CD1c-positive myeloid dendritic cell (primary cell): ENCODE data around the gene PXYLP1.

Source experiments
- DNase-seq: peaks from one replicate; pipeline ENCODE4 v3.0.0-alpha.2; 2016; ENCODE audit errors: extremely low spot score

PXYLP1 gene

GRCh38 chr3:141249041-141249440 is 17.4 kb downstream of the PXYLP1 start:
- no peak for DNase-seq

GRCh38 chr3:141250342-141250741 is 18.7 kb downstream of the PXYLP1 start:
- no peak for DNase-seq

GRCh38 chr3:141250828-141251227 is 19.2 kb downstream of the PXYLP1 start:
- no peak for DNase-seq

GRCh38 chr3:141253326-141253725 is 21.7 kb downstream of the PXYLP1 start:
- no peak for DNase-seq

- DNase-seq: no peak
Measured at GRCh38 chr3:141253811-141254210, 22.2 kb downstream of the PXYLP1 start.

GRCh38 chr3:141255137-141255845 is 23.7 kb downstream of the PXYLP1 start:
- no peak for DNase-seq

- DNase-seq: peak; percentile 11
Measured at GRCh38 chr3:141255846-141256261, 24.2 kb downstream of the PXYLP1 start.

- no peak for DNase-seq
Measured at GRCh38 chr3:141256820-141257219, 25.2 kb downstream of the PXYLP1 start.

- peak; percentile 75 for DNase-seq
Measured at GRCh38 chr3:141257961-141258360, 26.3 kb downstream of the PXYLP1 start.

- DNase-seq: no peak
Measured at GRCh38 chr3:141258973-141259372, 27.3 kb downstream of the PXYLP1 start.

- no peak for DNase-seq
Measured at GRCh38 chr3:141259821-141260629, 28.4 kb downstream of the PXYLP1 start.

GRCh38 chr3:141260630-141260927 is 29.0 kb downstream of the PXYLP1 start:
- no peak for DNase-seq

- DNase-seq: peak; percentile 64
Measured at GRCh38 chr3:141261472-141262307, 30.1 kb downstream of the PXYLP1 start.

GRCh38 chr3:141262308-141262705 is 30.7 kb downstream of the PXYLP1 start:
- no peak for DNase-seq

GRCh38 chr3:141266186-141266585 is 34.6 kb downstream of the PXYLP1 start:
- DNase-seq: no peak

- no peak for DNase-seq
Measured at GRCh38 chr3:141266797-141267555, 35.4 kb downstream of the PXYLP1 start.

- no peak for DNase-seq
Measured at GRCh38 chr3:141267629-141268028, 36.0 kb downstream of the PXYLP1 start.

GRCh38 chr3:141268306-141268705 is 36.7 kb downstream of the PXYLP1 start:
- DNase-seq: no peak

GRCh38 chr3:141268791-141269190 is 37.2 kb downstream of the PXYLP1 start:
- DNase-seq: no peak

GRCh38 chr3:141269961-141270360 is 38.3 kb downstream of the PXYLP1 start:
- no peak for DNase-seq

GRCh38 chr3:141271279-141272030 is 39.8 kb downstream of the PXYLP1 start:
- DNase-seq: no peak
